ENCODE measurements around the gene PRKD1.

PRKD1 gene

GRCh38 chr14:29681316-29681715 lies 246.3 kb downstream of the PRKD1 start:
- no peak for DNase-seq (ENCODE audit: low spot score)

- DNase-seq (ENCODE audit: low spot score) = no peak
Measured at GRCh38 chr14:29674566-29675285, 252.9 kb downstream of the PRKD1 start.

GRCh38 chr14:29672831-29673230 lies 254.8 kb downstream of the PRKD1 start:
- no peak for DNase-seq (ENCODE audit: low spot score)

GRCh38 chr14:29671034-29671433 lies 256.6 kb downstream of the PRKD1 start:
- DNase-seq (ENCODE audit: low spot score) = no peak

GRCh38 chr14:29668201-29668600 lies 259.4 kb downstream of the PRKD1 start:
- no peak for DNase-seq (ENCODE audit: low spot score)

- DNase-seq (ENCODE audit: low spot score) = no peak
Measured at GRCh38 chr14:29664515-29664914, 263.1 kb downstream of the PRKD1 start.

GRCh38 chr14:29663281-29663801 lies 264.3 kb downstream of the PRKD1 start:
- no peak for DNase-seq (ENCODE audit: low spot score)

- DNase-seq (ENCODE audit: low spot score) = no peak
Measured at GRCh38 chr14:29654901-29655550, 272.6 kb downstream of the PRKD1 start.

GRCh38 chr14:29653303-29653702 lies 274.3 kb downstream of the PRKD1 start:
- DNase-seq (ENCODE audit: low spot score) = no peak

GRCh38 chr14:29652571-29652970 lies 275.1 kb downstream of the PRKD1 start:
- no peak for DNase-seq (ENCODE audit: low spot score)

- no peak for DNase-seq (ENCODE audit: low spot score)
Measured at GRCh38 chr14:29650554-29651269, 276.9 kb downstream of the PRKD1 start.

GRCh38 chr14:29649170-29649569 lies 278.5 kb downstream of the PRKD1 start:
- DNase-seq (ENCODE audit: low spot score) = no peak

- DNase-seq (ENCODE audit: low spot score) = no peak
Measured at GRCh38 chr14:29648045-29648444, 279.6 kb downstream of the PRKD1 start.

GRCh38 chr14:29645117-29645516 lies 282.5 kb downstream of the PRKD1 start:
- no peak for DNase-seq (ENCODE audit: low spot score)

- no peak for DNase-seq (ENCODE audit: low spot score)
Measured at GRCh38 chr14:29643433-29644211, 284.0 kb downstream of the PRKD1 start.

- DNase-seq (ENCODE audit: low spot score) = no peak
Measured at GRCh38 chr14:29637411-29637810, 290.2 kb downstream of the PRKD1 start.

- no peak for DNase-seq (ENCODE audit: low spot score)
Measured at GRCh38 chr14:29636870-29637269, 290.8 kb downstream of the PRKD1 start.

GRCh38 chr14:29630566-29631160 lies 297.0 kb downstream of the PRKD1 start:
- no peak for DNase-seq (ENCODE audit: low spot score)

- DNase-seq (ENCODE audit: low spot score) = no peak
Measured at GRCh38 chr14:29629839-29630238, 297.8 kb downstream of the PRKD1 start.

GRCh38 chr14:29627137-29627536 lies 300.5 kb downstream of the PRKD1 start:
- DNase-seq (ENCODE audit: low spot score) = no peak
